ENCODE results near the gene GRK5. TPM values are rescaled to one million over a fixed set of nuclear protein-coding genes. Genes with fewer than 3 reads are reported as not detected.

Gene GRK5
- total RNA-seq, 4 donors from 2014 or later, result 9.2 to 27.3 (median 15.0) TPM

- intact Hi-C loops (cut with DNase I), result no loop called here
- H3K4me1 ChIP-seq, result peaks cover 25 to 62% of the 10 kb centered on the region in 2 donors
Measured at GRCh38 chr10:119312241-119312640, 104.9 kb downstream of the GRK5 start.

DNA sequence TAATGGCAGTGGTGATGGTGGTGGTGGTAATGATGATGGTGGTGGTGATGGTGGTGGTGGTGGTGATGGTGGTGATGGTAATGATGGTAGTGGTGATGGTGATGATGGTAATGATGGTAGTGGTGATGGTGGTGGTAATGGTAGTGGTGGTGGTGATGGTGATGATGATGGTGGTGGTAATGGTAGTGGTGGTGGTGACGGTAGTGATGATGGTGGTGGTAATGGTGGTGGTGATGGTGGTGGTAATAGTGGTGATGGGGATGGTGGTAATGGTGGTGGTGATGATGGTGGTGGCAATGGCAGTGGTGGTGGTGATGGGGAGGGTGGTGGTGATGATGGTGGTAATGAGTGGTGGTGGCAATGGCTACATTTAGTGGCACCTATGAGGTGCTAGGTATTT lies 105.7 kb downstream of the GRK5 start:
- Histone ChIP-seq H3K4me3 (replicated peaks in 1 of 3) (no peak overlapping the region), H3K4me1 (peaks cover 32 to 70% of the 10 kb centered on the region in 2 donors), H3K36me3 (no peaks in the 10 kb centered on the region), H3K27me3 (no peaks in the 10 kb centered on the region), H3K9me3 (no peaks in the 10 kb centered on the region), H3K27ac (peak overlapping the region in 2 of 3 donors; percentile 84 to 90)
- TF ChIP-seq CTCF (IDR thresholded peaks at IDR 0.05) (no peak), POLR2A (IDR thresholded peaks at IDR 0.05) (no peak)
- no peak for DNase-seq
- intact Hi-C loops (cut with DNase I), result no loop called here
- WGBS, 2 donors, result 2 to 91% methylated on average over 1 of the region's 1 CpG

More at GRCh38 chr10:119312241-119312640, 104.9 kb downstream of the GRK5 start:
- no peaks in the 10 kb centered on the region for H3K27me3 ChIP-seq
- no peak for DNase-seq
- no peaks in the 10 kb centered on the region for H3K9me3 ChIP-seq
- no peak for TF ChIP-seq POLR2A (IDR thresholded peaks at IDR 0.05)
- TF ChIP-seq CTCF (IDR thresholded peaks at IDR 0.05), result no peak
- 88 to 91% methylated on average over 5 of the region's 5 CpGs for WGBS, 2 donors
- no peak overlapping the region for H3K27ac ChIP-seq
- no peak overlapping the region for H3K4me3 ChIP-seq (replicated peaks in 1 of 3)
- no peaks in the 10 kb centered on the region for H3K36me3 ChIP-seq

DNA sequence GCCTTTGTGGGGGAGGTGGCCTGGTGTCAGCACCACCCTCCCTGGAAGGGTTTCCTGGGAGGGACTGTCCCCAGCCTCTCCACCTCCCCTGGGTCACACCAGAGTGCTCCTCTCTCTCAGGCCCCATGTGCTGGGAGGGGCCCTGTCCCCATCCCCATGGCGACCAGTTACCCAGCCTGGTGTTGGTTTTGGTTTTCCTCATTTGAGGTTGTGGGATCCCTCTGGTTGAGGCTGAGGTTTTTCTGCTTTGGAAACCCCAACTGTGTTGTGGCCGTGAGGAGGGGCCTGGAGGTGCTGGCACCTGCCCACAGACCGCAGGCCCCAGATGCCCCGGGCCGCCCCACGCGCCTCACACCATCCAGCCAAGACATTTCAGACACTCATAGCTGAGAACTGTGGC lies 106.3 kb downstream of the GRK5 start:
- 63 to 98% methylated on average over 2 to 6 of the region's 7 CpGs for WGBS, 2 donors
- no peaks in the 10 kb centered on the region for H3K27me3 ChIP-seq
- intact Hi-C loops (cut with DNase I), result no loop called here
- no peak for TF ChIP-seq POLR2A (IDR thresholded peaks at IDR 0.05)
- TF ChIP-seq CTCF (IDR thresholded peaks at IDR 0.05), result no peak
- peaks cover 38 to 76% of the 10 kb centered on the region in 2 donors for H3K4me1 ChIP-seq
- H3K9me3 ChIP-seq, result no peaks in the 10 kb centered on the region
- H3K27ac ChIP-seq, result peak overlapping the region; percentile 71 to 90 (median 84)
- DNase-seq, result peak; percentile 51 to 54
- no peaks in the 10 kb centered on the region for H3K36me3 ChIP-seq
- H3K4me3 ChIP-seq (replicated peaks in 1 of 3), result no peak overlapping the region

DNA sequence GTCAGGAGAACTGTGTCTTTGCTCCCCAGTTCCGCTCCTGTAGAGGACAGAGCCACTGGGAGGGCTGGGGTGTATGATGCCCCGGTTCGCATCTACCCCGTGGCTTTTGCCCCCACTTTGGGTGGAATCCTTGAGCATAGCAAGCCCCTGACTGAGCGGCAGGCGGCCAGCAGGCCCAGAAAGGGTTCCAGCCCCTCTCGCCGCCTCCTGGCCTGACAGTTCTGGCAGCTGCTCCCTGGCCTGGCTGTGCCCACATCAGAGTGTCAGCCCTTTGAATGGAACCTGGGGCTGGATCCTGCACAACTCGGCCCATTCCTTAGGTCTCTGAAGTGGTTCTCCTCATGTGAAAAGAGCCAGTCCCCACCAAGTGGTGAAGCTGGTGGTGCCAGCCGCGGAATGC lies 106.7 kb downstream of the GRK5 start:
- Histone ChIP-seq H3K27me3 (no peaks in the 10 kb centered on the region), H3K36me3 (no peaks in the 10 kb centered on the region), H3K4me3 (replicated peaks in 1 of 3) (no peak overlapping the region), H3K9me3 (no peaks in the 10 kb centered on the region), H3K4me1 (peaks cover 42 to 78% of the 10 kb centered on the region in 2 donors), H3K27ac (peak overlapping the region; percentile 71 to 90 (median 84))
- peak; percentile 21 to 27 for DNase-seq
- peak in 1 of 6 experiments; percentile 3 for TF ChIP-seq CTCF (IDR thresholded peaks at IDR 0.05)
- TF ChIP-seq POLR2A (IDR thresholded peaks at IDR 0.05), result no peak
- WGBS, 2 donors, result 64 to 69% methylated on average over 3 to 7 of the region's 11 CpGs
- intact Hi-C loops (cut with DNase I), result no loop called here

GRCh38 chr10:119314486-119314885 lies 107.1 kb downstream of the GRK5 start:
- DNase-seq, result peak; percentile 87 to 88
- 19 to 65% methylated on average over 6 to 7 of the region's 7 CpGs for WGBS, 2 donors
- TF ChIP-seq POLR2A (IDR thresholded peaks at IDR 0.05), result no peak
- TF ChIP-seq CTCF (IDR thresholded peaks at IDR 0.05), result no peak
- H3K9me3 ChIP-seq, result no peaks in the 10 kb centered on the region
- no peak overlapping the region for H3K4me3 ChIP-seq (replicated peaks in 1 of 3)
- intact Hi-C loops (cut with DNase I), result no loop called here
- H3K27me3 ChIP-seq, result no peaks in the 10 kb centered on the region
- peak overlapping the region; percentile 71 to 90 (median 84) for H3K27ac ChIP-seq
- H3K4me1 ChIP-seq, result peaks cover 46 to 78% of the 10 kb centered on the region in 2 donors
- no peaks in the 10 kb centered on the region for H3K36me3 ChIP-seq

Data from thyroid gland (tissue), 4 donors.